Ovary (tissue), 3 donors: ENCODE measurements around the gene CHD5.

Experiments
- CTCF ChIP-seq, 3 donors: fragments of 450-650 bp in 2 of 3; fragments of 200-600 bp in 1 of 3; IDR thresholded peaks; one replicate each; pipeline versions ENCODE4 v1.5.1 to v1.8.0; 2016 to 2022; ENCODE audit warnings: antibody characterized with exemption in 3 of 3, mild to moderate bottlenecking in 1 of 3
- EP300 ChIP-seq: sonication (generic); formaldehyde crosslinking; IDR thresholded peaks from one replicate; pipeline ENCODE4 v1.6.1; 2017; ENCODE audit warnings: antibody characterized with exemption
- POLR2A ChIP-seq: fragments of 450-650 bp; IDR thresholded peaks from one replicate; pipeline ENCODE4 v1.6.1; 2017; ENCODE audit warnings: antibody characterized with exemption, mild to moderate bottlenecking, moderate library complexity
- donor health status: DM: no; HTN: no; CAD: no.

- TF ChIP-seq POLR2A: no peak
- TF ChIP-seq CTCF (IDR thresholded peaks at IDR 0.05): no peak
- no peak for TF ChIP-seq EP300
Measured at GRCh38 chr1:6100861-6101783, 79.0 kb downstream of the CHD5 start.
